NCI-H1048 (cell line): ENCODE measurements around the gene SMARCAL1.
"Not testable (repeated sequence)": the region's sequence is repeated elsewhere in the genome, so short reads cannot be mapped to it uniquely, and the experiment has no call there.

Source experiments
- DNase-seq: peaks from one replicate; lab custom pipeline; 2025; lab: John Stamatoyannopoulos, UW

SMARCAL1 gene

GRCh38 chr2:216412022-216412999, at the start of gene SMARCAL1:
SMARCAL1 (plus strand) TSS chr2:216412484; CDS start chr2:216414705, 2,221 bp downstream.
- DNase-seq, result peak; percentile 96

GRCh38 chr2:216362730-216363129, 49.6 kb upstream of the SMARCAL1 start:
- no peak for DNase-seq

GRCh38 chr2:216363221-216363620, 49.1 kb upstream of the SMARCAL1 start:
- DNase-seq, result no peak

GRCh38 chr2:216365518-216365917, 46.8 kb upstream of the SMARCAL1 start:
- DNase-seq, result no peak

GRCh38 chr2:216366777-216367471, 45.4 kb upstream of the SMARCAL1 start:
- DNase-seq, result no peak

GRCh38 chr2:216369821-216370220, 42.5 kb upstream of the SMARCAL1 start:
- no peak for DNase-seq

GRCh38 chr2:216370961-216371712, 41.1 kb upstream of the SMARCAL1 start:
- no peak for DNase-seq

GRCh38 chr2:216371721-216372702, 40.3 kb upstream of the SMARCAL1 start, which contains the start of gene MARCHF4:
MARCHF4 (minus strand) TSS chr2:216372483; CDS start chr2:216370260, 2,223 bp downstream.
- no peak for DNase-seq

- no peak for DNase-seq
Observed at GRCh38 chr2:216372761-216373291, 39.5 kb upstream of the SMARCAL1 start.

GRCh38 chr2:216373896-216374295, 38.4 kb upstream of the SMARCAL1 start:
- no peak for DNase-seq

GRCh38 chr2:216375286-216375685, 37.0 kb upstream of the SMARCAL1 start:
- no peak for DNase-seq

- DNase-seq, result no peak
Observed at GRCh38 chr2:216379977-216380376, 32.3 kb upstream of the SMARCAL1 start.

GRCh38 chr2:216384409-216384808, 27.9 kb upstream of the SMARCAL1 start:
- not testable (repeated sequence) for DNase-seq

- DNase-seq, result no peak
Observed at GRCh38 chr2:216385478-216385877, 26.8 kb upstream of the SMARCAL1 start.

- DNase-seq, result no peak
Observed at GRCh38 chr2:216387262-216387661, 25.0 kb upstream of the SMARCAL1 start.

GRCh38 chr2:216388046-216388884, 24.0 kb upstream of the SMARCAL1 start:
- DNase-seq, result no peak

GRCh38 chr2:216389570-216389969, 22.7 kb upstream of the SMARCAL1 start:
- DNase-seq, result no peak

- DNase-seq, result no peak
Observed at GRCh38 chr2:216391401-216391800, 20.9 kb upstream of the SMARCAL1 start.

- no peak for DNase-seq
Observed at GRCh38 chr2:216392018-216392562, 20.2 kb upstream of the SMARCAL1 start.
